H1 (cell line): ENCODE data around the gene FLT3. TPM values are rescaled to one million over a fixed set of nuclear protein-coding genes. Genes with fewer than 3 reads are reported as not detected.

Experiments used
- CTCF ChIA-PET: fragments of 300-600 bp; sonication (Branson Sonifier 250); formaldehyde crosslinking; loops from one replicate; lab custom pipeline; 2021; ENCODE audit not compliant: partially characterized antibody; lab: Charles Lee
- POLR2A ChIA-PET: fragments of 300-600 bp; sonication (Branson Sonifier 250); formaldehyde crosslinking; loops from one replicate; lab custom pipeline; 2021; ENCODE audit warnings: inconsistent platforms; ENCODE audit not compliant: partially characterized antibody; lab: Charles Lee
- DNase-seq, 2 experiments: peaks; one replicate each; pipeline versions ENCODE4 v3.0.0 to v3.0.0-alpha.2; 2010 to 2022; ENCODE audit warnings: low spot score in 2 of 2, low read depth in 1 of 2, mixed read lengths in 1 of 2
- FAIRE-seq: peaks from 2 replicates; lab custom pipeline; 2011; peaks lifted over from hg19 to GRCh38; lab: Jason Lieb, UNC
- H2AFZ ChIP-seq: 2 replicates; pipeline ENCODE4 v1.8.1; 2012; ENCODE audit warnings: low read length, inconsistent platforms
- H2AK5ac ChIP-seq: 2 replicates; pipeline ENCODE4 v1.6.1; 2013; ENCODE audit warnings: low read depth, low read length
- H2BK120ac ChIP-seq: replicated peaks from 2 replicates; pipeline ENCODE3; 2013; ENCODE audit warnings: low read depth, low read length, inconsistent platforms
- H2BK12ac ChIP-seq: 2 replicates; pipeline ENCODE4 v1.6.1; 2013; ENCODE audit warnings: low read depth, low read length
- H2BK15ac ChIP-seq: 2 replicates; pipeline ENCODE4 v1.6.1; 2013; ENCODE audit warnings: low read length
- H2BK20ac ChIP-seq: 2 replicates; pipeline ENCODE4 v1.6.1; 2013; ENCODE audit warnings: low read length
- H2BK5ac ChIP-seq: 2 replicates; pipeline ENCODE4 v1.6.1; 2013; ENCODE audit warnings: low read depth, low read length
- H3K14ac ChIP-seq: 2 replicates; pipeline ENCODE4 v1.6.1; 2013; ENCODE audit warnings: inconsistent platforms; ENCODE audit not compliant: insufficient read length
- H3K18ac ChIP-seq: 2 replicates; pipeline ENCODE4 v1.6.1; 2013; ENCODE audit warnings: low read length; ENCODE audit errors: extremely low read depth
- H3K23ac ChIP-seq: 2 replicates; pipeline ENCODE4 v1.6.1; 2013; ENCODE audit warnings: inconsistent platforms; ENCODE audit not compliant: insufficient read length
- H3K23me2 ChIP-seq: 2 replicates; pipeline ENCODE4 v1.6.1; 2013; ENCODE audit warnings: low read depth, low read length
- H3K27ac ChIP-seq: 2 replicates; pipeline ENCODE4 v1.6.1; 2011; ENCODE audit warnings: low read depth, low read length, inconsistent platforms
- H3K27me3 ChIP-seq, 4 experiments: replicated peaks in 1 of 4; 1 replicate in 1 of 4; 2 replicates in 3 of 4; pipeline versions ENCODE4 v1.6.1 to v1.8.1; 2011 to 2013; ENCODE audit warnings: low read length in 3 of 4, mild to moderate bottlenecking in 3 of 4, inconsistent platforms in 2 of 4, mixed read lengths in 2 of 4, moderate library complexity in 1 of 4; ENCODE audit not compliant: control insufficient read depth in 3 of 4, insufficient read depth in 3 of 4; ENCODE audit errors: extremely low read depth in 1 of 4
- H3K36me3 ChIP-seq, 4 experiments: 2 replicates each; pipeline versions ENCODE4 v1.6.1 to v1.8.1; 2011 to 2013; ENCODE audit warnings: mild to moderate bottlenecking in 4 of 4, low read length in 3 of 4, moderate library complexity in 2 of 4, control low read depth in 1 of 4, inconsistent platforms in 1 of 4; ENCODE audit not compliant: insufficient read depth in 4 of 4, control insufficient read depth in 2 of 4
- H3K4ac ChIP-seq: replicated peaks from 2 replicates; pipeline ENCODE3; 2013; ENCODE audit warnings: low read length, low read depth, mixed read lengths, inconsistent platforms; ENCODE audit not compliant: insufficient read length
- H3K4me1 ChIP-seq, 4 experiments: replicated peaks in 1 of 4; 1 replicate in 1 of 4; 2 replicates in 3 of 4; pipeline versions ENCODE4 v1.6.1 to v1.8.1; 2011 to 2013; ENCODE audit warnings: low read length in 3 of 4, inconsistent platforms in 2 of 4, mixed read lengths in 1 of 4; ENCODE audit not compliant: insufficient read depth in 4 of 4, control insufficient read depth in 3 of 4
- H3K4me2 ChIP-seq, 2 experiments: 2 replicates each; pipeline versions ENCODE4 v1.6.1 to v1.8.1; 2011 to 2013; ENCODE audit warnings: low read depth in 2 of 2, low read length in 2 of 2, control low read depth in 1 of 2, inconsistent platforms in 1 of 2, mild to moderate bottlenecking in 1 of 2; ENCODE audit not compliant: insufficient read depth in 1 of 2
- H3K4me3 ChIP-seq, 4 experiments: fragments of 200-600, 300-600 bp in 1 of 4; sonication (generic), shearing (Covaris generic), sonication (Bioruptor Twin) in 1 of 4; 2 replicates each; pipeline versions ENCODE4 v1.5.1 to v1.8.1; 2011 to 2016; ENCODE audit warnings: low read length in 4 of 4, low read depth in 3 of 4, control low read depth in 2 of 4, inconsistent platforms in 2 of 4, mild to moderate bottlenecking in 2 of 4, mixed read lengths in 1 of 4, moderate library complexity in 1 of 4; ENCODE audit not compliant: insufficient read depth in 2 of 4; ENCODE audit errors: extremely low read depth in 1 of 4
- H3K56ac ChIP-seq: replicated peaks from 2 replicates; pipeline ENCODE3; 2013; ENCODE audit warnings: low read depth, mild to moderate bottlenecking, mixed read lengths, low read length, inconsistent platforms; ENCODE audit not compliant: insufficient read length
- H3K79me1 ChIP-seq: 2 replicates; pipeline ENCODE4 v1.6.1; 2013; ENCODE audit warnings: low read depth, low read length, control low read depth
- H3K79me2 ChIP-seq, 2 experiments: 2 replicates each; pipeline versions ENCODE4 v1.6.1 to v1.8.1; 2012 to 2013; ENCODE audit warnings: low read length in 2 of 2, mild to moderate bottlenecking in 2 of 2, inconsistent platforms in 1 of 2; ENCODE audit not compliant: insufficient read depth in 2 of 2, control insufficient read depth in 1 of 2
- H3K9ac ChIP-seq, 4 experiments: replicated peaks in 1 of 4; 1 replicate in 1 of 4; 2 replicates in 3 of 4; pipeline versions ENCODE4 v1.6.1 to v1.8.1; 2011 to 2013; ENCODE audit warnings: low read depth in 3 of 4, low read length in 3 of 4, control low read depth in 2 of 4, mild to moderate bottlenecking in 2 of 4, moderate library complexity in 2 of 4, inconsistent platforms in 1 of 4; ENCODE audit errors: extremely low read depth in 1 of 4
- H3K9me3 ChIP-seq, 2 experiments: 2 replicates each; pipeline versions ENCODE4 v1.6.1 to v1.8.1; 2012 to 2013; ENCODE audit warnings: mild to moderate bottlenecking in 2 of 2, moderate library complexity in 2 of 2, control low read depth in 1 of 2, inconsistent platforms in 1 of 2, low read depth in 1 of 2, low read length in 1 of 2, mixed read lengths in 1 of 2; ENCODE audit not compliant: insufficient read depth in 2 of 2
- H4K20me1 ChIP-seq, 2 experiments: replicated peaks in 1 of 2; 2 replicates each; pipeline versions ENCODE3 to v1.8.1; 2011 to 2013; ENCODE audit warnings: inconsistent platforms in 2 of 2, low read length in 2 of 2, mild to moderate bottlenecking in 1 of 2; ENCODE audit not compliant: insufficient read depth in 2 of 2, control insufficient read depth in 1 of 2
- H4K5ac ChIP-seq: 2 replicates; pipeline ENCODE4 v1.6.1; 2013; ENCODE audit warnings: low read length, low read depth, mixed read lengths, inconsistent platforms; ENCODE audit not compliant: insufficient read length
- H4K8ac ChIP-seq: 2 replicates; pipeline ENCODE4 v1.8.0; 2013; ENCODE audit warnings: mild to moderate bottlenecking, moderate library complexity, low read length, inconsistent platforms; ENCODE audit not compliant: insufficient read depth; ENCODE audit errors: extremely low read depth
- H4K91ac ChIP-seq: replicated peaks from 2 replicates; pipeline ENCODE3; 2013; ENCODE audit warnings: low read length, mixed read lengths, inconsistent platforms; ENCODE audit not compliant: insufficient read length
- ATF2 ChIP-seq: IDR thresholded peaks from 2 replicates; pipeline ENCODE4 v1.6.1; 2012; ENCODE audit warnings: low read length, inconsistent platforms
- CBX8 ChIP-seq: fragments of 300-800, 300-1000 bp; sonication (generic); IDR thresholded peaks from 2 replicates; pipeline ENCODE4 v1.7.1; 2016; ENCODE audit warnings: low read depth, low read length, borderline replicate concordance
- EZH2 ChIP-seq: fragments of 200-600 bp; sonication (generic); IDR thresholded peaks from 2 replicates; pipeline ENCODE4 v1.7.1; 2012; ENCODE audit warnings: low read depth, mild to moderate bottlenecking, moderate library complexity, low read length, inconsistent platforms; ENCODE audit not compliant: severe bottlenecking
- HDAC2 ChIP-seq, 2 experiments: fragments of 300-600 bp in 1 of 2; sonication (generic) in 1 of 2; IDR thresholded peaks; 2 replicates each; pipeline ENCODE4 v1.6.1; 2011 to 2012; ENCODE audit warnings: low read depth in 2 of 2, low read length in 2 of 2, mild to moderate bottlenecking in 2 of 2, moderate library complexity in 2 of 2, borderline replicate concordance in 1 of 2, inconsistent platforms in 1 of 2
- SP1 ChIP-seq: IDR thresholded peaks from 2 replicates; pipeline ENCODE4 v1.6.1; 2011; ENCODE audit warnings: low read depth, low read length
- TEAD4 ChIP-seq: IDR thresholded peaks from 2 replicates; pipeline ENCODE4 v1.6.1; 2012; ENCODE audit warnings: low read depth, low read length, inconsistent platforms, mixed read lengths
- WGBS, 2 experiments: shearing (Covaris generic) in 1 of 2; methylation state at CpG; one replicate each; pipeline versions ENCODE4 v1.1.6 to v1.1.7; 2013 to 2015; ENCODE audit warnings: low lambda C conversion rate in 2 of 2, mixed read lengths in 2 of 2, inconsistent platforms in 1 of 2, low coverage in 1 of 2, missing lambda C conversion rate in 1 of 2; ENCODE audit not compliant: insufficient replicate concordance in 2 of 2, insufficient coverage in 1 of 2, insufficient read length in 1 of 2; ENCODE audit errors: extremely low coverage in 1 of 2, missing lambda C conversion rate in 1 of 2; 5-methylcytosine and 5-hydroxymethylcytosine counted together
- polyA plus RNA-seq, 7 experiments: library from polyadenylated mRNA; depleted of rRNA in 3 of 7; stranded (reverse) in 5 of 7; unstranded in 2 of 7; fragments of >200 nt in 5 of 7; fragments of 200-250 nt in 2 of 7; gene quantifications; 1 replicate in 5 of 7; 2 replicates in 1 of 7; 4 replicates in 1 of 7; pipeline versions ENCODE4 v1.2.1 to v1.2.3, GENCODE V29; 2011 to 2013; ENCODE audit warnings: missing spikeins in 2 of 7, mixed read lengths in 2 of 7
- total RNA-seq: library from RNA; stranded (reverse); fragmentation: NEBNext Ultra II Directional; extraction: Animal tissue kit (Norgen Biotek cat#: 25700); gene quantifications from 2 replicates; pipeline ENCODE4 v1.2.1, GENCODE V29; 2021

Gene FLT3
- total and polyA plus RNA-seq, 2 of the 8 experiments (the other 6 are each of a cell fraction or from before 2014, with no cell fraction given), result 0.44 to 0.71 TPM

GRCh38 chr13:27969082-27969865 is 131.1 kb downstream of the FLT3 start, which contains the start of gene CDX2:
Gene CDX2 (minus strand): TSS chr13:27969315. CDS start chr13:27969006, 309 bp downstream.
- Histone ChIP-seq H3K79me2 (no peaks in the 10 kb centered on the region), H3K4ac (no peak within 1 kb of the TSS), H2BK5ac (peak within 1 kb of the TSS; percentile 28; the same call in 1 of the 2 replicates), H3K4me3 (peak within 1 kb of the TSS; percentile 19 to 51 (median 30); a peak in 6 of 8 replicates), H3K56ac (no peak within 1 kb of the TSS), H2BK15ac (no peak within 1 kb of the TSS; the same call in 1 of the 2 replicates), H2BK20ac (peak within 1 kb of the TSS; percentile 80; the same call in 1 of the 2 replicates), H3K79me1 (no peaks in the 10 kb centered on the region), H3K23ac (no peak within 1 kb of the TSS), H2BK120ac (no peak within 1 kb of the TSS), H3K27me3 (peaks cover 95 to 100% (median 98%) of the 10 kb centered on the region in 4 experiments), H3K14ac (no peak within 1 kb of the TSS), H3K4me1 (peaks cover 8 to 61% (median 38%) of the 10 kb centered on the region in 4 experiments), H2AFZ (no peak within 1 kb of the TSS), H3K23me2 (peaks cover 5% of the 10 kb centered on the region; the same call in 1 of the 2 replicates), H4K8ac (peak within 1 kb of the TSS; percentile 81; the same call in 1 of the 2 replicates), H2AK5ac (no peak within 1 kb of the TSS), H2BK12ac (peak within 1 kb of the TSS; percentile 99), H4K20me1 (peaks cover 19 to 39% of the 10 kb centered on the region in 2 experiments), H3K9me3 (no peaks in the 10 kb centered on the region), H3K36me3 (peaks cover 0 to 12% (median 0%) of the 10 kb centered on the region in 4 experiments; a peak in 1 of 8 replicates), H3K18ac (peak within 1 kb of the TSS; percentile 81; the same call in 1 of the 2 replicates), H4K5ac (no peak within 1 kb of the TSS), H4K91ac (peak within 1 kb of the TSS; percentile 36), H3K27ac (no peak within 1 kb of the TSS), H3K4me2 (peak within 1 kb of the TSS; percentile 65 to 83), H3K9ac (no peak within 1 kb of the TSS)
- ChIA-PET POLR2A (interaction anchor here (1.1 to 5.6 kb wide), 5 partner anchors 9 to 173 kb away, joined by 3 to 31 read pairs (median 5); no protein-coding TSS in a partner anchor), CTCF (interaction anchor here (0.6 to 20.5 kb wide), 7 partner anchors 1 to 176 kb away, joined by 3 to 283 read pairs (median 49); partner anchors contain the start of genes CDX2 and URAD)
- FAIRE-seq, result peak; percentile 80
- WGBS, 2 experiments, result 0% methylated on average over 34 of the region's 34 CpGs; no CpG with 5 or more reads in 1 of the 2 experiments
- no peak for DNase-seq
- TF ChIP-seq HDAC2 (IDR thresholded peaks at IDR 0.05; ENCODE audit: borderline replicate concordance in 1 of 2, low read depth in 2 of 2, low read length in 2 of 2) (0 out of 4 replicates have a peak, but pooled peaks of 1 of the 2 experiments have one; percentile 40), SP1 (no peak), CBX8 (0 out of 2 replicates have a peak, but pooled peaks have one; percentile 6), ATF2 (no peak), EZH2 (no peak), TEAD4 (no peak)
